IPS-20b (cell line): ENCODE measurements around the gene BANP.
"Not testable (repeated sequence)": the region's sequence is repeated elsewhere in the genome, so short reads cannot be mapped to it uniquely, and the experiment has no call there.

ENCODE experiments used
- H3K27ac ChIP-seq: one replicate; pipeline ENCODE4 v1.5.1; 2013; ENCODE audit warnings: low read length
- H3K27me3 ChIP-seq: 2 replicates; pipeline ENCODE4 v1.6.1; 2013; ENCODE audit warnings: mild to moderate bottlenecking, low read length, inconsistent platforms; ENCODE audit not compliant: insufficient read depth
- H3K36me3 ChIP-seq: 2 replicates; pipeline ENCODE4 v1.6.1; 2013; ENCODE audit warnings: low read depth, mild to moderate bottlenecking, inconsistent platforms, low read length, moderate library complexity; ENCODE audit not compliant: insufficient read depth
- H3K4me1 ChIP-seq: 2 replicates; pipeline ENCODE4 v1.6.1; 2013; ENCODE audit warnings: mild to moderate bottlenecking, control low read depth, inconsistent platforms, low read length, moderate library complexity; ENCODE audit not compliant: insufficient read depth
- H3K4me3 ChIP-seq: 2 replicates; pipeline ENCODE4 v1.5.1; 2013; ENCODE audit warnings: mild to moderate bottlenecking, low read length, inconsistent platforms
- H3K9ac ChIP-seq: 2 replicates; pipeline ENCODE4 v1.6.1; 2013; ENCODE audit warnings: low read depth, mild to moderate bottlenecking, inconsistent platforms, low read length, moderate library complexity
- H3K9me3 ChIP-seq: 2 replicates; pipeline ENCODE4 v1.6.1; 2013; ENCODE audit warnings: mild to moderate bottlenecking, low read depth, low read length, inconsistent platforms; ENCODE audit not compliant: insufficient read depth

BANP gene

GRCh38 chr16:87931504-87931903, 19.7 kb upstream of the BANP start:
- H3K36me3 ChIP-seq: no peaks in the 10 kb centered on the region
- no peaks in the 10 kb centered on the region for H3K4me1 ChIP-seq
- no peak overlapping the region for H3K4me3 ChIP-seq
- no peak overlapping the region for H3K27ac ChIP-seq
- no peaks in the 10 kb centered on the region for H3K9me3 ChIP-seq
- H3K9ac ChIP-seq: no peak overlapping the region
- H3K27me3 ChIP-seq: no peaks in the 10 kb centered on the region

- H3K27me3 ChIP-seq, H3K4me1 ChIP-seq, H3K4me3 ChIP-seq, H3K9me3 ChIP-seq, H3K36me3 ChIP-seq, H3K9ac ChIP-seq, H3K27ac ChIP-seq: not testable (repeated sequence)
Observed at GRCh38 chr16:87932475-87933139, 18.6 kb upstream of the BANP start.

GRCh38 chr16:87933140-87933495, 18.1 kb upstream of the BANP start:
- Histone ChIP-seq H3K9me3 (no peaks in the 10 kb centered on the region), H3K36me3 (no peaks in the 10 kb centered on the region), H3K9ac (no peak overlapping the region)

GRCh38 chr16:87934752-87935425, 16.3 kb upstream of the BANP start:
- H3K9ac ChIP-seq: not testable (repeated sequence)

More at GRCh38 chr16:87933140-87933495, 18.1 kb upstream of the BANP start:
- Histone ChIP-seq H3K27ac (no peak overlapping the region), H3K27me3 (no peaks in the 10 kb centered on the region), H3K4me1 (no peaks in the 10 kb centered on the region), H3K4me3 (no peak overlapping the region)

GRCh38 chr16:87936016-87936374, 15.2 kb upstream of the BANP start:
- not testable (repeated sequence) for H3K9me3 ChIP-seq, H3K4me1 ChIP-seq, H3K36me3 ChIP-seq, H3K27ac ChIP-seq, H3K27me3 ChIP-seq, H3K4me3 ChIP-seq, H3K9ac ChIP-seq

More at GRCh38 chr16:87934752-87935425, 16.3 kb upstream of the BANP start:
- H3K27ac ChIP-seq, H3K36me3 ChIP-seq, H3K27me3 ChIP-seq, H3K4me1 ChIP-seq, H3K4me3 ChIP-seq, H3K9me3 ChIP-seq: not testable (repeated sequence)

GRCh38 chr16:87936375-87937230, 14.6 kb upstream of the BANP start, which contains the start of gene CA5A:
TSS of gene CA5A (minus strand) at chr16:87936529. CDS start at chr16:87936450, 79 bp downstream.
- Histone ChIP-seq H3K36me3 (no peaks in the 10 kb centered on the region), H3K27ac (no peak within 1 kb of the TSS), H3K9me3 (no peaks in the 10 kb centered on the region), H3K4me1 (no peaks in the 10 kb centered on the region), H3K4me3 (no peak within 1 kb of the TSS), H3K27me3 (no peaks in the 10 kb centered on the region), H3K9ac (no peak within 1 kb of the TSS)

GRCh38 chr16:87937231-87937542, 14.0 kb upstream of the BANP start:
- not testable (repeated sequence) for H3K9me3 ChIP-seq, H3K9ac ChIP-seq, H3K4me1 ChIP-seq, H3K27ac ChIP-seq, H3K36me3 ChIP-seq, H3K27me3 ChIP-seq, H3K4me3 ChIP-seq

GRCh38 chr16:87938412-87938949, 12.8 kb upstream of the BANP start:
- Histone ChIP-seq H3K27ac (no peak overlapping the region), H3K4me1 (no peaks in the 10 kb centered on the region), H3K4me3 (no peak overlapping the region)

GRCh38 chr16:87939562-87940423, 11.4 kb upstream of the BANP start:
- Histone ChIP-seq H3K9me3 (no peaks in the 10 kb centered on the region), H3K4me3 (no peak overlapping the region), H3K27me3 (no peaks in the 10 kb centered on the region), H3K9ac (no peak overlapping the region), H3K27ac (no peak overlapping the region), H3K36me3 (no peaks in the 10 kb centered on the region), H3K4me1 (0 out of 2 replicates have a peak, but pooled peaks cover under 1% of the 10 kb centered on the region)

More at GRCh38 chr16:87938412-87938949, 12.8 kb upstream of the BANP start:
- H3K9ac ChIP-seq: no peak overlapping the region
- H3K27me3 ChIP-seq: no peaks in the 10 kb centered on the region
- no peaks in the 10 kb centered on the region for H3K36me3 ChIP-seq
- H3K9me3 ChIP-seq: no peaks in the 10 kb centered on the region

GRCh38 chr16:87942680-87943079, 8.6 kb upstream of the BANP start:
- peaks cover 7% of the 10 kb centered on the region for H3K4me1 ChIP-seq
- H3K36me3 ChIP-seq: no peaks in the 10 kb centered on the region
- H3K9me3 ChIP-seq: no peaks in the 10 kb centered on the region
- no peak overlapping the region for H3K4me3 ChIP-seq
- no peak overlapping the region for H3K27ac ChIP-seq
- no peak overlapping the region for H3K9ac ChIP-seq
- H3K27me3 ChIP-seq: no peaks in the 10 kb centered on the region

GRCh38 chr16:87945351-87946042, 5.7 kb upstream of the BANP start:
- H3K4me3 ChIP-seq: peak overlapping the region; percentile 50; the same call in 1 of the 2 replicates
- no peaks in the 10 kb centered on the region for H3K36me3 ChIP-seq
- H3K9ac ChIP-seq: peak overlapping the region; percentile 66
- peaks cover 7% of the 10 kb centered on the region for H3K4me1 ChIP-seq
- H3K27ac ChIP-seq: no peak overlapping the region
- H3K9me3 ChIP-seq: no peaks in the 10 kb centered on the region
- no peaks in the 10 kb centered on the region for H3K27me3 ChIP-seq
